Nephron (organoid): ENCODE data around the gene ZNF362.

Source experiments
- H3K27ac Mint-ChIP-seq, 3 experiments: 2 replicates each; pipeline ENCODE4 v1.8.0; 2020; ENCODE audit warnings: mixed read lengths in 3 of 3, mild to moderate bottlenecking in 2 of 3, moderate library complexity in 1 of 3
- H3K27me3 Mint-ChIP-seq: 2 replicates; pipeline ENCODE4 v1.8.0; 2021; ENCODE audit warnings: low read depth, mild to moderate bottlenecking, moderate library complexity, mixed read lengths
- H3K36me3 Mint-ChIP-seq: 2 replicates; pipeline ENCODE4 v1.8.0; 2020; ENCODE audit warnings: low read depth, mixed read lengths
- H3K4me1 Mint-ChIP-seq: 2 replicates; pipeline ENCODE4 v1.8.0; 2020; ENCODE audit warnings: mixed read lengths
- H3K4me3 Mint-ChIP-seq, 3 experiments: 2 replicates each; pipeline ENCODE4 v1.8.0; 2020; ENCODE audit warnings: mild to moderate bottlenecking in 3 of 3, mixed read lengths in 3 of 3, moderate library complexity in 2 of 3
- H3K9me3 Mint-ChIP-seq: 2 replicates; pipeline ENCODE4 v1.8.0; 2020; ENCODE audit warnings: mixed read lengths
- CTCF ChIP-seq, 3 experiments: fragments of 200-600 bp; sonication (generic); IDR thresholded peaks; one replicate each; pipeline ENCODE4 v1.5.0; 2021; ENCODE audit warnings: antibody characterized with exemption in 3 of 3; ENCODE audit not compliant: unreplicated experiment in 3 of 3

Gene ZNF362

GRCh38 chr1:33349081-33349759, 92.9 kb downstream of the ZNF362 start:
- H3K27ac Mint-ChIP-seq: peak overlapping the region; percentile 93 to 96 (median 94)
- H3K27me3 Mint-ChIP-seq: no peaks in the 10 kb centered on the region

GRCh38 chr1:33349778-33350610, 93.7 kb downstream of the ZNF362 start:
- H3K27me3 Mint-ChIP-seq: no peaks in the 10 kb centered on the region
- peaks cover 9% of the 10 kb centered on the region for H3K36me3 Mint-ChIP-seq
- peak overlapping the region; percentile 90 to 95 (median 92) for H3K27ac Mint-ChIP-seq
- peaks cover 50% of the 10 kb centered on the region for H3K4me1 Mint-ChIP-seq
- H3K4me3 Mint-ChIP-seq: peak overlapping the region; percentile 87 to 91 (median 91)
- H3K9me3 Mint-ChIP-seq: no peaks in the 10 kb centered on the region
- TF ChIP-seq CTCF (IDR thresholded peaks at IDR 0.05; ENCODE audit: unreplicated experiment in 3 of 3): no peak

More at GRCh38 chr1:33349081-33349759, 92.9 kb downstream of the ZNF362 start:
- no peaks in the 10 kb centered on the region for H3K9me3 Mint-ChIP-seq
- peaks cover 56% of the 10 kb centered on the region for H3K4me1 Mint-ChIP-seq
- no peak for TF ChIP-seq CTCF (IDR thresholded peaks at IDR 0.05; ENCODE audit: unreplicated experiment in 3 of 3)
- peak overlapping the region; percentile 88 to 94 (median 94) for H3K4me3 Mint-ChIP-seq
- H3K36me3 Mint-ChIP-seq: peaks cover 10% of the 10 kb centered on the region
